Stimulated activated CD4-positive, alpha-beta T cell treated with anti-CD3 and anti-CD28 coated beads, Interleukin-4, amount 100 ng/mL, for 24 hours (primary cell): ENCODE data around the gene UNC13C.

Experiments
- DNase-seq: peaks from one replicate; pipeline ENCODE4 v3.0.0-alpha.2; 2020

The UNC13C gene

GRCh38 chr15:54504695-54505094, 526.5 kb downstream of the UNC13C start:
- no peak for DNase-seq

GRCh38 chr15:54506977-54507524, 528.8 kb downstream of the UNC13C start:
- DNase-seq, result no peak

GRCh38 chr15:54514601-54515000, 536.4 kb downstream of the UNC13C start:
- no peak for DNase-seq

GRCh38 chr15:54515664-54516582, 537.7 kb downstream of the UNC13C start:
- no peak for DNase-seq

- DNase-seq, result no peak
Observed at GRCh38 chr15:54517366-54517765, 539.1 kb downstream of the UNC13C start.

- no peak for DNase-seq
Observed at GRCh38 chr15:54518156-54518882, 540.1 kb downstream of the UNC13C start.

GRCh38 chr15:54519577-54519976, 541.3 kb downstream of the UNC13C start:
- DNase-seq, result no peak

GRCh38 chr15:54520616-54521015, 542.4 kb downstream of the UNC13C start:
- no peak for DNase-seq

- DNase-seq, result no peak
Observed at GRCh38 chr15:54521206-54521605, 543.0 kb downstream of the UNC13C start.

GRCh38 chr15:54528021-54528420, 549.8 kb downstream of the UNC13C start:
- DNase-seq, result no peak

- DNase-seq, result no peak
Observed at GRCh38 chr15:54540721-54541120, 562.5 kb downstream of the UNC13C start.

GRCh38 chr15:54547491-54547890, 569.2 kb downstream of the UNC13C start:
- DNase-seq, result no peak

GRCh38 chr15:54550954-54551353, 572.7 kb downstream of the UNC13C start:
- no peak for DNase-seq

GRCh38 chr15:54556231-54556630, 578.0 kb downstream of the UNC13C start:
- no peak for DNase-seq

GRCh38 chr15:54559405-54560069, 581.3 kb downstream of the UNC13C start:
- DNase-seq, result no peak

- DNase-seq, result no peak
Observed at GRCh38 chr15:54560417-54560816, 582.2 kb downstream of the UNC13C start.

- no peak for DNase-seq
Observed at GRCh38 chr15:54564166-54564565, 585.9 kb downstream of the UNC13C start.

GRCh38 chr15:54566654-54567053, 588.4 kb downstream of the UNC13C start:
- DNase-seq, result no peak

GRCh38 chr15:54567408-54568035, 589.3 kb downstream of the UNC13C start:
- no peak for DNase-seq

- no peak for DNase-seq
Observed at GRCh38 chr15:54568381-54568780, 590.1 kb downstream of the UNC13C start.

GRCh38 chr15:54571576-54571975, 593.3 kb downstream of the UNC13C start:
- DNase-seq, result no peak

- DNase-seq, result no peak
Observed at GRCh38 chr15:54575586-54575985, 597.3 kb downstream of the UNC13C start.
